Erythroblast (primary cell): Measurements from ENCODE around the gene SUSD6.

Experiments used
- GATA1 ChIP-seq: IDR thresholded peaks from 2 replicates; pipeline ENCODE4 v1.6.1; 2011; ENCODE audit warnings: low read depth, mild to moderate bottlenecking, control low read depth, low read length, moderate library complexity
- POLR2A ChIP-seq: IDR thresholded peaks from 2 replicates; pipeline ENCODE4 v1.6.1; 2011; ENCODE audit warnings: mild to moderate bottlenecking, low read length

GRCh38 chr14:69719501-69719951 lies 108.1 kb downstream of the SUSD6 start:
- no peak for TF ChIP-seq POLR2A
- no peak for TF ChIP-seq GATA1
